Kidney (tissue), 14 donors: ENCODE data around the gene SCMH1. TPM values are rescaled to one million over a fixed set of nuclear protein-coding genes. Genes with fewer than 3 reads are reported as not detected.

Experiments
- DNase-seq, 5 donors: peaks; one replicate each; pipeline ENCODE4 v3.0.0-alpha.2; 2013 to 2020
- FAIRE-seq: peaks from 2 replicates; lab custom pipeline; 2012; peaks lifted over from hg19 to GRCh38; lab: Jason Lieb, UNC
- H3K27ac ChIP-seq, 2 donors: one replicate each; pipeline ENCODE4 v1.7.0; 2013; ENCODE audit warnings: low read depth in 2 of 2, low read length in 2 of 2, inconsistent platforms in 1 of 2
- H3K27me3 ChIP-seq: one replicate; pipeline ENCODE4 v1.7.1; 2013; ENCODE audit warnings: low read length, inconsistent platforms; ENCODE audit not compliant: control insufficient read depth, insufficient read depth
- H3K36me3 ChIP-seq, 3 donors: one replicate each; pipeline versions ENCODE4 v1.7.0 to v1.7.1; 2013; ENCODE audit warnings: low read length in 3 of 3, control low read depth in 1 of 3, inconsistent platforms in 1 of 3; ENCODE audit not compliant: insufficient read depth in 3 of 3, control insufficient read depth in 2 of 3
- H3K4me1 ChIP-seq, 3 donors: one replicate each; pipeline versions ENCODE4 v1.7.0 to v1.7.1; 2013; ENCODE audit warnings: low read length in 3 of 3, inconsistent platforms in 1 of 3, low read depth in 1 of 3; ENCODE audit not compliant: control insufficient read depth in 2 of 3, insufficient read depth in 2 of 3
- H3K4me3 ChIP-seq, 3 donors: one replicate each; pipeline versions ENCODE4 v1.7.0 to v1.8.1; 2013; ENCODE audit warnings: low read length in 3 of 3, control low read depth in 1 of 3, inconsistent platforms in 1 of 3
- H3K9ac ChIP-seq, 3 donors: one replicate each; pipeline versions ENCODE4 v1.7.0 to v1.7.1; 2013; ENCODE audit warnings: low read length in 3 of 3, control low read depth in 1 of 3, inconsistent platforms in 1 of 3
- H3K9me3 ChIP-seq, 3 donors: one replicate each; pipeline versions ENCODE4 v1.7.0 to v1.7.1; 2013; ENCODE audit warnings: low read length in 3 of 3, control low read depth in 1 of 3, inconsistent platforms in 1 of 3; ENCODE audit not compliant: control insufficient read depth in 2 of 3, insufficient read depth in 1 of 3
- CTCF ChIP-seq: IDR thresholded peaks from 3 replicates; pipeline ENCODE4 v1.5.1; 2012; ENCODE audit warnings: mild to moderate bottlenecking, moderate library complexity, borderline replicate concordance; ENCODE audit not compliant: insufficient read depth; ENCODE audit errors: extremely low read depth
- intact Hi-C: fragments of 100-400 bp; cut with DNase I; formaldehyde crosslinking; loops from one replicate; pipeline ENCODE4 v1.11.1; 2022
- polyA plus RNA-seq: library from polyadenylated mRNA; stranded (reverse); fragments of 350-450 nt; fragmentation: Illumina TruSeq; extraction: RNeasy Lipid Tissue Mini Kit (QIAGEN cat#74804); gene quantifications from one replicate; pipeline ENCODE4 v1.2.3, GENCODE V29; 2014; ENCODE audit warnings: low read depth, low replicate concordance; ENCODE audit not compliant: insufficient read depth
- total RNA-seq: library from RNA; stranded (reverse); fragmentation: NEBNext Ultra II Directional; extraction: Animal tissue kit (Norgen Biotek cat#: 25700); gene quantifications from one replicate; pipeline ENCODE4 v1.2.1, GENCODE V29; 2021
- donor health status: control.
- donor health status: control.
- donor health status: control.
- donor health status: control.
- donor health status: control.
- donor health status: DM: yes; HTN: yes; CAD: no.
- donor health status: Normal renal cell carcinoma (clear cell type).

Gene SCMH1
- total and polyA plus RNA-seq, 2 donors from 2014 or later = 26.4 to 58.3 TPM

GRCh38 chr1:41226815-41227434 lies 15.2 kb downstream of the SCMH1 start:
- Histone ChIP-seq H3K36me3 (no peaks in the 10 kb centered on the region), H3K27me3 (no peaks in the 10 kb centered on the region), H3K9me3 (no peaks in the 10 kb centered on the region), H3K4me3 (no peak overlapping the region), H3K9ac (no peak overlapping the region), H3K4me1 (peaks cover 0 to 12% (median 2%) of the 10 kb centered on the region in 3 donors), H3K27ac (no peak overlapping the region)
- intact Hi-C loops = no loop called here
- DNase-seq (no peak), FAIRE-seq (no peak)
- no peak for TF ChIP-seq CTCF

DNA sequence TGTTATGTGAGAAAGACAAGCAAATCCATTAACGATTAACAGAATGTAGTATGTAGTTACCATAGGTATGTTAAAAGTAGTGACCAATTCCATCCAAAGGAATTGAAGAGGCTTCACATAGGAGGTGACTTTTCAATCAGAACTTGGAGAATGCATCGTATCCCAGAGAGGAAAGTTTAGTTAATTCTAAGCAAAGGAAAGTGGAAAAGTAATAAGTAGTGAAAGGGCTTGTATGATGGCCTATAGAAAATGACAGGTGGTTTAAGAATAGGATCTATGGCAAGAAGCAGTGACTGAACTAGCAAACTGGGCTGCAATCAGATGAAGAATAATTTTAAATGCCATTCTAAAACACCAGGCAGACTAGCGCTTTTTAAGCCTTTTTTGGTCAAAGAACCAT lies 16.6 kb downstream of the SCMH1 start:
- FAIRE-seq (no peak), DNase-seq (no peak)
- Histone ChIP-seq H3K9ac (no peak overlapping the region), H3K4me1 (peaks cover 0 to 12% (median 2%) of the 10 kb centered on the region in 3 donors), H3K27ac (no peak overlapping the region), H3K36me3 (no peaks in the 10 kb centered on the region), H3K27me3 (no peaks in the 10 kb centered on the region), H3K9me3 (no peaks in the 10 kb centered on the region), H3K4me3 (no peak overlapping the region)
- no peak for TF ChIP-seq CTCF
- intact Hi-C loops = no loop called here

GRCh38 chr1:41222496-41222895 lies 19.6 kb downstream of the SCMH1 start:
- DNase-seq (no peak), FAIRE-seq (no peak)
- Histone ChIP-seq H3K4me1 (peaks cover 0 to 12% (median 2%) of the 10 kb centered on the region in 3 donors), H3K4me3 (no peak overlapping the region), H3K9ac (no peak overlapping the region), H3K36me3 (no peaks in the 10 kb centered on the region), H3K27me3 (no peaks in the 10 kb centered on the region), H3K9me3 (peaks cover 0 to 3% (median 0%) of the 10 kb centered on the region in 3 donors), H3K27ac (no peak overlapping the region)
- TF ChIP-seq CTCF = no peak
- intact Hi-C loops = no loop called here

DNA sequence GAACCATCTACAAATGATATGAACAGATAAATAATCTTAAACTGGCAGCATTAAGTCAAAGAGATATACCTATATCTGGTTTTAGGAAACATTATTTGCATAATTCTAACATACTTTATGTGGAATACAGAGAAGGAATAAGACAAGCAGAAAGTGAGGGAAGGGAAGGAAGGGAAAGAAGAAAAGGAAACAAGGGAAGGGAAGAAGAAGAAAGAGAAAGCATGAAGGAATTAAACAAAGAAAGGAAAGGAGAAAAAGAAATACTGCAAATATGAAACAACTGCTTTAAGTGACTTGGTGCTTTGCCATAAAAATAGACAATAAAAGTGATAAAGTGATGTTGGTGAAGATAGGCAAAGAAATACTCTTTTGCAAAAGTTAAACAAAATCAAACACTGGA lies 20.1 kb downstream of the SCMH1 start:
- H3K27ac ChIP-seq = no peak overlapping the region
- FAIRE-seq (no peak), DNase-seq (no peak)
- H3K9ac ChIP-seq = no peak overlapping the region
- no peak for TF ChIP-seq CTCF
- no peaks in the 10 kb centered on the region for H3K27me3 ChIP-seq
- no peak overlapping the region for H3K4me3 ChIP-seq
- H3K36me3 ChIP-seq = no peaks in the 10 kb centered on the region
- H3K9me3 ChIP-seq = peaks cover 0 to 3% (median 0%) of the 10 kb centered on the region in 3 donors
- intact Hi-C loops = no loop called here
- H3K4me1 ChIP-seq = peaks cover 0 to 9% (median 2%) of the 10 kb centered on the region in 3 donors
